ENCODE measurements around the gene STX17. TPM values are rescaled to one million over a fixed set of nuclear protein-coding genes. Genes with fewer than 3 reads are reported as not detected.
"Not testable (repeated sequence)": the region's sequence is repeated elsewhere in the genome, so short reads cannot be mapped to it uniquely, and the experiment has no call there.

STX17 gene
- total RNA-seq = 14.8 and 17.6 TPM in 2 replicates
- polyA plus RNA-seq = 3.6 and 5.3 TPM in 2 replicates
- 4.8 and 5.2 TPM in 2 replicates for polyA plus RNA-seq (2011; cell fraction: cytosol; rRNA removed)
- 13.3 and 16.8 TPM in 2 replicates for polyA plus RNA-seq (2011; cell fraction: nucleus; rRNA removed)
- polyA plus RNA-seq (2012) = 9.4 and 11.7 TPM in 2 replicates
- polyA minus RNA-seq = 11.9 and 14.2 TPM in 2 replicates
- polyA minus RNA-seq (2011; cell fraction: cytosol; rRNA and poly(A)+ RNA removed) = 8.4 TPM
- 23.3 and 29.8 TPM in 2 replicates for polyA minus RNA-seq (2011; cell fraction: nucleus; rRNA and poly(A)+ RNA removed)
- percentile 65 among the genes with signal in this experiment for Bru-seq, nascent RNA
- BruChase-seq, experiment 1, labeled RNA remaining after a 6-hour chase = percentile 59 among the genes with signal in this experiment
- BruChase-seq, experiment 2, labeled RNA remaining after a 2-hour chase = percentile 66 among the genes with signal in this experiment
- long read RNA-seq, partial matches to known transcripts = 0 of 5 reads
- long read RNA-seq, other reads (novel, unspliced or antisense) = 1 of 5 reads

- TSS peak; percentile 31 for BruUV-seq (replicated peaks)
- intact Hi-C loops (cut with micrococcal nuclease) = loop anchor here (1.0 to 5.0 kb wide), 3 partner anchors 42 to 639 kb away; partner anchors contain the start of gene NR4A3
- peak within 1 kb of the TSS; percentile 90 for H3K9ac ChIP-seq (replicated peaks; ENCODE audit: extremely low read depth, insufficient read depth, low read length)
These were observed at the start of gene STX17 for GRCh38 chr9:99906403-99907207. Gene STX17 (plus strand): TSS chr9:99906654. CDS start chr9:99915240, 8,586 bp downstream.

GRCh38 chr9:99857576-99857975 lies 48.9 kb upstream of the STX17 start:
- H3K4me2 ChIP-seq (ENCODE audit: insufficient read depth, low read length); H3K27ac ChIP-seq (ENCODE audit: insufficient read depth, low read depth, low read length); POLR2A ChIA-PET; H3K4me1 ChIP-seq (ENCODE audit: control insufficient read depth, extremely low read depth, insufficient read depth, low read length); H3K36me3 ChIP-seq (ENCODE audit: control insufficient read depth in 2 of 2, extremely low read depth in 1 of 2, insufficient read depth in 2 of 2, low read length in 2 of 2); H3K79me2 ChIP-seq (ENCODE audit: control insufficient read depth, insufficient read depth, low read length); H2AFZ ChIP-seq (ENCODE audit: low read depth, low read length); H3K9me1 ChIP-seq (replicated peaks; ENCODE audit: control insufficient read depth, extremely low read depth, insufficient read depth, low read length); DNase-seq (ENCODE audit: low read depth, low spot score); H3K27me3 ChIP-seq (ENCODE audit: control insufficient read depth in 2 of 2, insufficient read depth in 2 of 2, low read length in 2 of 2); FAIRE-seq; H3K9me3 ChIP-seq (replicated peaks; ENCODE audit: control insufficient read depth, insufficient read depth, low read length); H4K20me1 ChIP-seq (replicated peaks; ENCODE audit: control insufficient read depth, extremely low read depth, insufficient read depth, low read length); BruUV-seq (replicated peaks); H3K9ac ChIP-seq (replicated peaks; ENCODE audit: extremely low read depth, insufficient read depth, low read length); H3K4me3 ChIP-seq (replicated peaks in 1 of 3; ENCODE audit: insufficient read depth in 1 of 3, low read depth in 1 of 3, low read length in 3 of 3); intact Hi-C loops (cut with micrococcal nuclease); dilution Hi-C loops (cut with MboI; ENCODE audit: extremely low pct_ligation_motif_present, low sequenced_read_pairs): not testable (repeated sequence)
- CTCF ChIA-PET = interaction anchor here (1.0 kb wide), 1 partner anchor 10 kb away, joined by 3 read pairs; no protein-coding TSS in a partner anchor

More at GRCh38 chr9:99906403-99907207, at the start of gene STX17:
- peak within 1 kb of the TSS; percentile 86 for H3K27ac ChIP-seq (ENCODE audit: insufficient read depth, low read depth, low read length)
- H4K20me1 ChIP-seq (replicated peaks; ENCODE audit: control insufficient read depth, extremely low read depth, insufficient read depth, low read length) = no peaks in the 10 kb centered on the region
- dilution Hi-C loops (cut with MboI; ENCODE audit: extremely low pct_ligation_motif_present, low sequenced_read_pairs) = no loop called here
- H3K79me2 ChIP-seq (ENCODE audit: control insufficient read depth, insufficient read depth, low read length) = no peaks in the 10 kb centered on the region
- FAIRE-seq (no peak), DNase-seq (ENCODE audit: low read depth, low spot score) (peak; percentile 77)
- H3K9me1 ChIP-seq (replicated peaks; ENCODE audit: control insufficient read depth, extremely low read depth, insufficient read depth, low read length) = no peaks in the 10 kb centered on the region
- ChIA-PET POLR2A (no interaction called here), CTCF (interaction anchor here (0.6 to 1.8 kb wide), 7 partner anchors 8 to 87 kb away, joined by 3 to 5 read pairs (median 4); no protein-coding TSS in a partner anchor)
- H3K36me3 ChIP-seq (ENCODE audit: control insufficient read depth in 2 of 2, extremely low read depth in 1 of 2, insufficient read depth in 2 of 2, low read length in 2 of 2) = no peaks in the 10 kb centered on the region
- peak within 1 kb of the TSS; percentile 88 for H3K4me2 ChIP-seq (ENCODE audit: insufficient read depth, low read length)
- TF ChIP-seq POLR2AphosphoS5 (IDR thresholded peaks at IDR 0.05; ENCODE audit: insufficient read depth, low read depth, low read length) (peak; percentile 69), FOS (IDR thresholded peaks at IDR 0.05; ENCODE audit: borderline replicate concordance, insufficient read depth, low read length) (no peak), MYC (IDR thresholded peaks at IDR 0.05; ENCODE audit: low read depth, low read length) (no peak), EZH2 (IDR thresholded peaks at IDR 0.05; ENCODE audit: borderline replicate concordance, low read depth, low read length, severe bottlenecking) (no peak), GATA2 (IDR thresholded peaks at IDR 0.05; ENCODE audit: insufficient read depth, insufficient read length, low read depth, low read length) (no peak), POLR2A (IDR thresholded peaks at IDR 0.05; ENCODE audit: low read depth, low read length) (peak; percentile 67), CTCF (IDR thresholded peaks at IDR 0.05; ENCODE audit: extremely low read depth in 1 of 2, insufficient read depth in 1 of 2, low read depth in 1 of 2, low read length in 2 of 2) (no peak), JUN (IDR thresholded peaks at IDR 0.05; ENCODE audit: borderline replicate concordance, insufficient read depth, insufficient read length, low read depth) (no peak), MAX (IDR thresholded peaks at IDR 0.05; ENCODE audit: insufficient read depth, insufficient read length) (no peak)
- peak within 1 kb of the TSS; percentile 93 for H2AFZ ChIP-seq (ENCODE audit: low read depth, low read length)
- no peaks in the 10 kb centered on the region for H3K9me3 ChIP-seq (replicated peaks; ENCODE audit: control insufficient read depth, insufficient read depth, low read length)
- peaks cover 3% of the 10 kb centered on the region for H3K4me1 ChIP-seq (ENCODE audit: control insufficient read depth, extremely low read depth, insufficient read depth, low read length)
- H3K27me3 ChIP-seq (ENCODE audit: control insufficient read depth in 2 of 2, insufficient read depth in 2 of 2, low read length in 2 of 2) = no peaks in the 10 kb centered on the region
- peak within 1 kb of the TSS; percentile 68 to 90 (median 70) for H3K4me3 ChIP-seq (replicated peaks in 1 of 3; ENCODE audit: insufficient read depth in 1 of 3, low read depth in 1 of 3, low read length in 3 of 3)
